ENCODE measurements around the gene TNRC6C. TPM values are rescaled to one million over a fixed set of nuclear protein-coding genes. Genes with fewer than 3 reads are reported as not detected.
A peak's percentile ranks its signal among the peaks of the same experiment; 100 is the strongest.
"Not testable (repeated sequence)": the region's sequence is repeated elsewhere in the genome, so short reads cannot be mapped to it uniquely, and the experiment has no call there.

The TNRC6C gene
- total RNA-seq, 1 donor from 2014 or later = 24.7 TPM

- DNase-seq (ENCODE audit: low spot score) = no peak
These were observed 117.0 kb downstream of the TNRC6C start for GRCh38 chr17:78075545-78075944.

DNA sequence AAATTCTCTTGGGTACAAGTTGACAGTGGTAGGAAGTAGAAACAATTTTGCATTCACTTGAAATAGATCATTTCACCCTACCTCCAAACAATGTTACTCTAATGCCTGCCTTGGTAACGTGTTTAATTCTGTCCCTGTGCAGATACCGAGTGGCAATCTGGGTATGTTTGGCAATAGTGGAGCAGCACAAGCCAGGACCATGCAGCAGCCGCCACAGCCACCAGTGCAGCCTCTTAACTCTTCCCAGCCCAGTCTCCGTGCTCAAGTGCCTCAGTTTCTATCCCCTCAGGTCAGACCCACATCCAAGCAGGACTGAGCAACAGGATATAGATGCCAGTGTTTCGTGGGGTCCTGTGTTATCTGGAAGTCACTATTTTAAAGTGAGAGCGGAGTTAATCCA lies 120.8 kb downstream of the TNRC6C start:
- no peak for DNase-seq (ENCODE audit: low spot score)

GRCh38 chr17:78081551-78081950 lies 123.0 kb downstream of the TNRC6C start:
- no peak for DNase-seq (ENCODE audit: low spot score)

DNA sequence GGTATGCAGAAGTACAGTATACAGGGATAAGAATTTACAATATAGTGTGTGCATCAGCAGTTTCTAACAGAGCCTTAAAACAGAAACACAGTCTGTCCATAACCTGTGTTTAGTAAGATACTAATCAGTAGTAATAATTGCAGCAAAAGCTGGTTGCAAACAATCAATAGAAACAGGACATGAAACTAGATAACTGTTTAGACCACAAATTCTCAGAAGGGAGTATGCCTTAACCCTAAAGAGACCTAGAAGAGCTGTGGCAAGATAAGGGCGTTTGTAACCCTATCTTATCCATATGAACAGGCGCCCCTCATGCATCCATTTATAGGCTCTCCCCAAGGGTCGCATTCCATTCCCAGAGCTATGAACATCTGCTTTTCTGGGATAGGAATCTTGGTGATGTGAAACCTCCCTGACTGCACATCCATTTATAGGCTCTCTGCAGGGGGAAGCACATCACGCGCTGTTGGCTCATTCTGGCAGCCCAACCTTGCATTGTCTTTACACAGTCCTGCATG lies 123.9 kb downstream of the TNRC6C start:
- DNase-seq (ENCODE audit: low spot score) = not testable (repeated sequence)

DNA sequence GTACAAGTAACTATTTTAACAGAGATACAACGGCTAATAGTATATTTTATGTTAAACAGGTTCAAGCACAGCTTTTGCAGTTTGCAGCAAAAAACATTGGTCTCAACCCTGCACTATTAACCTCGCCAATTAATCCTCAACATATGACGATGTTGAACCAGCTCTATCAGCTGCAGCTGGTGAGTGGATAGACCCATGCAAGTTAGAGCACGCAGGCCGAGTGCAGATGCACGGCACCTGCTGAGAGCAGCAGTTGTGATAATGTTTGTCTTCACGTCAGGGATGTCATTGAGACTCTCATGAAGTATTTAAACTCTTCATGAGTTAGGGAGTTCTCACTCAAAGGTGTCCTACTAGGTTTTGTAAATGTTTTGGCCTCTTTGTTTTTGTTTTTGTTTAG lies 124.5 kb downstream of the TNRC6C start:
- DNase-seq (ENCODE audit: low spot score) = no peak

DNA sequence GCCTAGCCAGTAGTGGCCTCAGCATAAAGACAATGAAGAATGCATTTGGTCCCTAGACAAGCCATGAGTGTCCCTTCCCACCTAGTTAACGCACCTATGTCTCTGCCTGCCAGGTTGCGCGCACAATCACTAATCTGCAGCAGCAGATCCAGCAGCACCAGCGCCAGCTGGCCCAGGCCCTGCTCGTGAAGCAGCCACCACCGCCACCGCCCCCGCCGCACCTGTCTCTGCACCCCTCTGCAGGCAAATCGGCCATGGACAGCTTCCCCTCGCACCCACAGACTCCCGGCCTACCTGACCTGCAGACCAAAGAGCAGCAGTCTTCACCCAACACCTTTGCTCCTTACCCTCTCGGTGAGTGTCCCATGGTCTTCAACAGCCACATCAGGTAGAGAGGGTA lies 128.2 kb downstream of the TNRC6C start:
- no peak for DNase-seq (ENCODE audit: low spot score)

DNA sequence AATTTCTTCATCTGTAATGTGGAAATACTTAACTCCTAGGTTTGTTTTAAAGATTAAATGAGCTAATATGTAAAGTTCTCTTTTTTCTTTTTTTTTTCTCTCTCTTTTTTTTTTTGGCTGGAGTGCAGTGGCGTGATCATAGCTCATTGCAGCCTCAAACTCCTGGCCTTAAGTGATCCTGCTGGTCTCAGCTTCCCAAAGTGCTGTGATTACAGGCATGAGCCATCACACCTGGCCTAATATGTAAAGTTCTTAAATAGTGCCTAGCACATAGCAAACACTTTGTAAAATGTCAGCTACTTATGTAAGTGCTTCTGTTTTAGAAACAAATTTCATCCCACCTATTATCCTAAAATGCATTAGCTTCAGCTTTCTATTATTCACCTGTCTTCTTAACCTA lies 130.0 kb downstream of the TNRC6C start:
- no peak for DNase-seq (ENCODE audit: low spot score)

DNA sequence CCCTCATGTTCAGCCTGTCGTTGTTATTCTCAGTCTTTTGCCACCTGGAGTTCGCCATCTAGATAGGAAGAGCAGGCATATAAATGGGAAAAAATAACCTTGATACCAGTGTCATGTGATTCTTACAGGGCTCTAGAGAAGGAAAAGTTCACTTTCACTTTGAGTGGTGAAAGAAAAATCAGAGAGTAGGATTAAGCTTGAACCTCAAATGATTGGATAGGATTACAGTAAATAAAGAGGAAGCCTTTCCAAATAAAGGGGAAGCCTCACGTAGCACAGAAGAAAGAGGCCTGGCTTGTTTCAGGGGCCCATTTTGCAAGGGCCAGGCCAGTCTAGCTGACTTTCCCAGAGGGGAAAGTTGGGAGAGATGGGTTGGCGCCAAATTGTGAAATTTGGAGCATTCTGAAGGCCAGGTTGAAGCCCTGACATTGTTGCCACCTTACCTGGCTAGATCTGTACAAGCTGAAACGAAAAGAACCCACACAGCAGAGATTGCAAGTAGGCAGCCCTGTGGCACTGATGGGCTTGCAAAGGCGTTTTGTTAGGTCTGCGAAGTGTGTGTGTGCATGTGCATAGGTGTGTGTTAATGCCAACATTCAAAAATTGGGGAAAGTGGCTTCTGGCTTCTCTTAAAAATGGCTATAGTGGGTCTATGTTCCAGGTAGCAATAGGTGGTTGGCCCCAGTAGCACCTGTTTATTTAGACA lies 131.2 kb downstream of the TNRC6C start:
- DNase-seq (ENCODE audit: low spot score) = no peak

DNA sequence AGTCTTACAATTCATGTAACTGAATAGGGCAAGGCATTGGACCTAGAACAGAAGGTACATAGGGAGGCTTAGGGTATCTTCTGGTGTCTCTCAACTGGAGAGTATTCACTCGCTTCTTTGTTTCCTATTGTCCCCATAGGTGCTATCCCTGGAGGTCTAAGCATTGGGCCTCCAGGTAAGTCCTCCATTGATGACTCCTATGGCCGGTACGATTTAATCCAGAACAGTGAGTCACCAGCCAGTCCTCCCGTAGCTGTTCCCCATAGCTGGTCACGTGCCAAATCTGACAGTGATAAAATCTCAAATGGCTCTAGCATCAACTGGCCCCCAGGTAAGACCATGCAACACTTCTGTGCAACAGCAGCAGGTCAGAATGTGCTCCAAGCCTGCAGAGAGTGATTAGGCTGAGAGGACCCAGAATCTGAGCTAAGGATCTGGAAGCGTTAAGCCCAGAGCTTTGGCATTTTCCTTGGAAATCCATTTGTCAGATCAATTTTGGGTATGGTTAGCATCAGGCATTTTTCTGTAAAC lies 134.4 kb downstream of the TNRC6C start:
- DNase-seq (ENCODE audit: low spot score) = no peak

GRCh38 chr17:78095035-78095434 lies 136.5 kb downstream of the TNRC6C start:
- peak; percentile 57 for DNase-seq (ENCODE audit: low spot score)

DNA sequence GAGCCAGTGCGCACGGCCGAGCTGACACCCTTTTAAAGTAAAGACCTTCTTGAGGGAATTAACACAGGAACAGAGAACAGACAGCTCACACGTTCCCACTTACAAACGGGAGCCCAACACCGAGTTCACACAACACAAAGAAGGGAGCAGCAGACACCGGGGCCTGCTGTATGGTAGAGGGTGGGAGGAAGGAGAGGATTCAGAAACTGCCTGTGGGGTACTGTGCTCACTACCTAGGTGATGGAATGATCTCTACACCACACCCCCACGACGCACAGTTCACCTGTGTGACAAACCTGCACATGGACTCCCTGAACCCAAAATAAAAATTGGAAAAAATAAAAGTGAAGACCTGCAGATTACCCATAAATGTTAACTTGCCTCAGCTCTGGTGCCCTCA lies 137.6 kb downstream of the TNRC6C start:
- no peak for DNase-seq (ENCODE audit: low spot score)

DNA sequence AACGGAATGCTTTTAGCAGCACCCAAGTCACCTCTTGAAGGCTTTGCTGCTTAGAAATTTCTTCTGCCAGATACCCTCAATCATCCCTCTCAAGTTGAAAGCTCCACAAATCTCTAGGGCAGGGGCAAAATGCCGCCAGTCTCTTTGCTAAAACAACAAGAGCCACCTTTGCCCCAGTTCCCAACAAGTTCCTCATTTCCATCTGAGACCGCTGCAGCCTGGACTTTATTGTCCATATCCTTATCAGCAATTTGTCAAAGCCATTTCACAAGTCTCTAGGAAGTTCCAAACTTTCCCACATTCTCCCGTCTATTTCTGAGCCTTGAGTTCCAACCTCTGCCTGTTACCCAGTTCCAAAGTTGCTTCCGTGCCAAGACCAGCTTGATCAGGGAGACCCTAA lies 142.6 kb downstream of the TNRC6C start:
- no peak for DNase-seq (ENCODE audit: low spot score)

GRCh38 chr17:78101542-78101941 lies 143.0 kb downstream of the TNRC6C start:
- no peak for DNase-seq (ENCODE audit: low spot score)

GRCh38 chr17:78103311-78103710 lies 144.8 kb downstream of the TNRC6C start:
- no peak for DNase-seq (ENCODE audit: low spot score)

DNA sequence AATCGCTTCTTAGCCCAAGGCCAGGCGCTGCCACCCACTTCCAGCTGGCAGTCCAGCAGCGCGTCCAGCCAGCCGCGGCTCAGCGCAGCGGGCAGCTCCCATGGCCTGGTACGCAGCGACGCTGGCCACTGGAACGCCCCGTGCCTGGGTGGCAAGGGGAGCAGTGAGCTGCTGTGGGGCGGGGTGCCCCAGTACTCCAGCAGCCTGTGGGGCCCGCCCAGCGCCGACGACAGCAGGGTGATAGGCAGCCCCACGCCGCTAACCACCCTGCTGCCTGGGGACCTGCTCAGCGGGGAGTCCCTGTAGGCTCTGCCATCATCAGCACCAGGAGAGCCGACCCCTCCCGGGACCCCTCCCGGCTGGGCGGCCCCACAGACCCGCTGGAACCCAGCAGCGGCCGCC lies 146.0 kb downstream of the TNRC6C start:
- DNase-seq (ENCODE audit: low spot score) = no peak

DNA sequence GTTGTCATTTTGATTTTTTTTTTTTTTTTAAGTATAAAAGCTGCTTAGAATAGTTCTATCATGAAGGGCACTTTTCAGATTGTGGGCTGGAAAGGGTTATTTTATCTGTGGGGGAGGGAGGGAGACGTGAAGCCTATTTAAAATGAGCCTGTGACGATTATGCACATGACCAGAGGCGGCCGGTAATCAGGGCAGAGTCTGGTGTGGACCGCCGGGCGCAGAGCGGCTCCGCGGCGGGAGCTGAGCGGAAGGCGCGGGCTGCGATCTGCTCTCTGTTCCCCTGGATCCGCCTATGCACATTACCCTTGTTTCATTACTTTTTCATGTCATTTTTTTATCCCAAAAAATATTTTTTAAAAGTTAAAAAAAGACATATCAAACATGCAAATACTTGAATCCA lies 146.6 kb downstream of the TNRC6C start:
- no peak for DNase-seq (ENCODE audit: low spot score)

DNA sequence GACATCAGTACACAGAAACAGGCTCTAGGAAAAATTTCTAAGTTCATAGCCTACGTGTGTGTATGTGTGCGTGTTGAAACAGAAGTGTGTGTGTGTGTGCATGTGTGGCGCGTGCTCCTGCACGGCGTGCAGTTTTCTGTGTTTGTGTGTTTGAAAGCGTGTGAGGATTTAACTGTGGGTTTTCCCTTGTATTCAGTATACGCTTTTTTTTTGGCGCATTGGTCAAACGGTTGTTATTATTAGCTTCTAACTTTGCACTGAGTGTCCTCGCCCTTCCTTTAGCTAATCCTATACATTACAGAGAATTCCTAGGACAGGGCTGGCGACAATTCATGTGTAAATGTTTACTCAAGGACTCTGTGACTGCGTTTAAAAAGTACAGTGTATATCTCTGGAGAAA lies 147.0 kb downstream of the TNRC6C start:
- DNase-seq (ENCODE audit: low spot score) = no peak

DNA sequence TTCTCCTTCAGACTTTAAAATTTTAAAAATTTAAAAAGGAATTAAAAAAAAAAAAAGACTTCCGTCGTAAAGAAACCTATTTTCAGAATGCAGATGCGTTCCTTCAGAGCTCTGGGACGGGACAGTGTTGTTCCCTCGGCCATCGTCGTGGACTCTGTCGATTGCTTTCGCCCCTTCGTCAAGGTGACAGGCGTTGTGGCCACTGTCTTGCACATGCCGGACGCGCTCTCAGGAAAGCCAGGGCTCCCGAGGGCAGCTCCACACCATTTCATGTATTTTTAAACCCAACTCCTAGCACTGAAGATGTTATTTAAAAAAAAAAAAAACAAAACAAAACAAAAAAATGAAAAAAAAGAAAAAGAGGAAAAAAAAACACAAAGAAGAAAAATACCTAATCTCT lies 147.7 kb downstream of the TNRC6C start:
- DNase-seq (ENCODE audit: low spot score) = no peak

GRCh38 chr17:78107457-78107856 lies 149.0 kb downstream of the TNRC6C start:
- no peak for DNase-seq (ENCODE audit: low spot score)

DNA sequence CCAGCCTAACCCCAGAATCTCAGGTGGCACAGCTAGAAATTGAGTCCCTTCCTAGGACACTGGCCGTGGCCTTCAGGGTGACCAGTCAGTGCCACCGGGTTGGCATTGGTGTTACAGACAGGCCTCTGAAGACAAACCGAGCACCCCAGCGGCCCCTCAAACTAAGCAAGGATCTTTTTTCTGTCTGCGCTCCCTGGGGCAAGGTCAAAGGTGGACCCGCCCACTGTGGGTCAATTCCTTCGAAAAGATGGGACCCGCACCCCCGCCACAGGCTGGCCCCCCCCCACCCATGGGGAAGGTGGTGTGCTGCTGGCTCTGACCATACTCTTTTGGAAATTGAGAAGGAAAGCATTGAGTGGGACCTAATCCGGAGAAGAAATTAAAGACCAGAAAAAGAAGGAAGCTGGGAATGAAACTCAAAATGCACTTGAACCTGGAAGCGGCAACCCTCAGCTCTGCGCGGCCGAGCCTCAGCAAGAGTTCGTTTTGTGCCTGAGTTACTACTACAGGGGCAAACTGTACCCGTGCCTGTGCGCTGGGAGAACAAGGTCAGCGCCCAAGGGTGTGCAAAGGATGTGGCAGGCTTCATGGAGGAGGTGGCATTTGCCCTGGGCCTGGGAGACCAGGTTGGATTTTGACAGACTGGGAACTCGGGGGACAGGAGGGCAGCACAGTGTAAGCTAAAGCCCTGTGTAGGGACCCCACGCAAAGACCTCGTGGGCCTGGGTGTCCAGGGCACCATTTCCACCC lies 149.6 kb downstream of the TNRC6C start:
- no peak for DNase-seq (ENCODE audit: low spot score)

DNA sequence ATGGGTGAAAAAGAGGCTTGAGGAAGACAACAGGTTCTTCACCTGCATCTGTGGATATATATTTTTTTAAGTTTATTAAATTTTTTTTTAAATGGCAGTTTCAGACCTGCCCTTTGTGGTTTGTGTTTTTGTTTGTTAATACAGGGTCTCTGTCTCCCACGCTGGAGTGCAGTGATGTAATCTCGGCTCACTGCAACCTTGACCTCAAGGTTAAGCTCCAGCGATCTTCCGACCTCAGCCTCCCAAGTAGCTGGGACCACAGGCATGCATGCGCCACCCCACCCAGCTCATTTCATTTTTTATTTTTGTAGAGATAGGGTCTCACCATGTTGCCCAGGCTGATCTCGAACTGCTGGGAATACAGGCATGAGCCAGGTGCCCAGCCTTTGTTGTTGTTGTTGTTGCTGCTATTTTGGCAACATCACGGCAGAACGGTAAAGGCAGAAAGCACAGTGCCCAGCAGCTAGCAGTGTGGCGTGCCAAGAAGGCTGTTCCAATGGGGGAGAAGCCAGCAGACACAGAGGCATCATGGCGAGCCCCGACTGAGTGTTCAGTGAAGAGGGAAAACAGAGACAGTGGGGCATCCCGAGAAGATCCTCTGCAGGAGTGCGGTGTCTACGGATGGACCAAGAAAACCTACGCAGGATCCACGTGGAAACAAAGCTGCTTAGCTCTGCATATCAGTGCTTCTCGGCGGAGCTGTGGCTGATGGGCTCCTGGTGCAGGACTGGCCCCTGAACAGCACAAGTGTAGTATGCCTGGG lies 150.4 kb downstream of the TNRC6C start:
- DNase-seq (ENCODE audit: low spot score) = no peak

DNA sequence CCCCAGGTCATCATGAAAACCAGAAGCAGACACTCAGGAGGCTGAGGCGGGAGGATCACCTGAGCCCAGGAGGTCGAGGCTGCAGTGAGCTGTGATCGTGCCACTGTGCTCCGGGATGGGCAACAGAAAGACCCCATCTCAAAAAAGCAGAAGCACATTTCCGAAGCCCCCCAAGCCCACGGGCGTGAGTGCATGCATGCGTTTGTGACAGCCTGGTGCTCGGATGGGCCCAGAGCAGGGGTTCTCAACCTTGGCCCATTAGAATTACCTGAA lies 150.9 kb downstream of the TNRC6C start:
- DNase-seq (ENCODE audit: low spot score) = no peak

Data from mesenteric fat pad (tissue), 1 donor.